OCI-LY1 (cell line): ENCODE measurements around the gene SLIRP.

Experiments used
- H2AFZ ChIP-seq: fragments of 200-600 bp; sonication (generic), shearing (Covaris generic); 2 replicates; pipeline ENCODE4 v1.6.0; 2014; ENCODE audit warnings: antibody characterized with exemption, mild to moderate bottlenecking, low read length
- H3F3A ChIP-seq: fragments of 200-600 bp; sonication (generic), shearing (Covaris generic); 2 replicates; pipeline ENCODE4 v1.6.0; 2014; ENCODE audit warnings: mild to moderate bottlenecking, antibody characterized with exemption, low read length, moderate library complexity; ENCODE audit not compliant: insufficient read depth
- H3K27ac ChIP-seq: fragments of 200-600 bp; sonication (generic); 2 replicates; pipeline ENCODE4 v1.5.1; 2014; ENCODE audit warnings: low read length, mixed run types, mild to moderate bottlenecking, low read depth; ENCODE audit not compliant: poor library complexity, severe bottlenecking
- H3K27me3 ChIP-seq: fragments of 200-600 bp; sonication (generic); 2 replicates; pipeline ENCODE4 v1.6.0; 2014; ENCODE audit warnings: antibody characterized with exemption, mild to moderate bottlenecking, low read length, moderate library complexity; ENCODE audit not compliant: insufficient read depth
- H3K36me3 ChIP-seq: fragments of 200-600 bp; sonication (generic); 2 replicates; pipeline ENCODE4 v1.6.1; 2014; ENCODE audit warnings: mild to moderate bottlenecking, antibody characterized with exemption, low read length, moderate library complexity, mixed read lengths; ENCODE audit not compliant: insufficient read depth
- H3K4me1 ChIP-seq: fragments of 200-600 bp; sonication (generic); 2 replicates; pipeline ENCODE4 v1.5.1; 2014; ENCODE audit warnings: mild to moderate bottlenecking, low read length, moderate library complexity; ENCODE audit not compliant: insufficient read depth, severe bottlenecking
- H3K4me2 ChIP-seq: fragments of 200-600 bp; sonication (generic), shearing (Covaris generic); 2 replicates; pipeline ENCODE4 v1.6.1; 2014; ENCODE audit warnings: low read length
- H3K4me3 ChIP-seq: fragments of 200-600 bp; sonication (generic); 2 replicates; pipeline ENCODE4 v1.5.1; 2014; ENCODE audit warnings: low read length, low read depth, mild to moderate bottlenecking, mixed read lengths; ENCODE audit not compliant: poor library complexity, severe bottlenecking
- H3K79me2 ChIP-seq: fragments of 200-600 bp; shearing (Covaris generic); 2 replicates; pipeline ENCODE4 v1.6.1; 2016; ENCODE audit warnings: mixed run types, low read length, mixed read lengths; ENCODE audit not compliant: insufficient read depth
- H3K9ac ChIP-seq: fragments of 200-600 bp; sonication (generic), shearing (Covaris generic); 2 replicates; pipeline ENCODE4 v1.6.1; 2014; ENCODE audit warnings: mild to moderate bottlenecking, low read length, mixed read lengths
- H3K9me2 ChIP-seq: fragments of 200-600 bp; sonication (generic), shearing (Covaris generic); 2 replicates; pipeline ENCODE4 v1.6.1; 2014; ENCODE audit warnings: low read depth, mild to moderate bottlenecking, low read length, mixed read lengths
- H3K9me3 ChIP-seq: fragments of 200-600 bp; shearing (Covaris generic); 2 replicates; pipeline ENCODE4 v1.6.1; 2014; ENCODE audit warnings: low read length, mixed read lengths
- H4K20me1 ChIP-seq: fragments of 200-600 bp; sonication (generic), shearing (Covaris generic); 2 replicates; pipeline ENCODE4 v1.6.0; 2016; ENCODE audit warnings: mild to moderate bottlenecking, low read length; ENCODE audit not compliant: insufficient read depth
- CTCF ChIP-seq: fragments of 200-600 bp; sonication (generic), shearing (Covaris generic); IDR thresholded peaks from 2 replicates; pipeline ENCODE4 v1.5.1; 2017; ENCODE audit warnings: mild to moderate bottlenecking, antibody characterized with exemption, low read length, moderate library complexity, mixed read lengths
- EZH2 ChIP-seq: fragments of 200-600 bp; sonication (generic), shearing (Covaris generic); IDR thresholded peaks from 2 replicates; pipeline ENCODE4 v1.8.0; 2017; ENCODE audit warnings: borderline replicate concordance, mixed run types, mild to moderate bottlenecking, antibody characterized with exemption, low read length, moderate library complexity, mixed read lengths

Gene SLIRP

GRCh38 chr14:77709412-77709811 is 1.5 kb downstream of the SLIRP start:
- Histone ChIP-seq H3K4me3 (peak overlapping the region; percentile 100), H3K9ac (peak overlapping the region; percentile 95), H3K36me3 (peaks cover 49% of the 10 kb centered on the region), H4K20me1 (no peaks in the 10 kb centered on the region), H3K9me2 (no peaks in the 10 kb centered on the region), H3K27ac (no peak overlapping the region), H3K4me1 (peaks cover 32% of the 10 kb centered on the region), H2AFZ (no peak overlapping the region), H3K79me2 (peaks cover 53% of the 10 kb centered on the region), H3K9me3 (no peaks in the 10 kb centered on the region), H3K27me3 (no peaks in the 10 kb centered on the region), H3F3A (no peaks in the 10 kb centered on the region), H3K4me2 (peak overlapping the region; percentile 75)
- TF ChIP-seq EZH2, result no peak
- TF ChIP-seq CTCF, result no peak

- peak overlapping the region; percentile 75 for H3K4me2 ChIP-seq
- no peak for TF ChIP-seq EZH2
- no peak for TF ChIP-seq CTCF
- H4K20me1 ChIP-seq, result no peaks in the 10 kb centered on the region
- no peaks in the 10 kb centered on the region for H3K27me3 ChIP-seq
- H3K9me3 ChIP-seq, result no peaks in the 10 kb centered on the region
- H3K36me3 ChIP-seq, result peaks cover 56% of the 10 kb centered on the region
- no peaks in the 10 kb centered on the region for H3F3A ChIP-seq
- H2AFZ ChIP-seq, result no peak overlapping the region
- H3K4me1 ChIP-seq, result peaks cover 32% of the 10 kb centered on the region
- no peak overlapping the region for H3K27ac ChIP-seq
- H3K4me3 ChIP-seq, result peak overlapping the region; percentile 100
- H3K9ac ChIP-seq, result no peak overlapping the region; the same call in 1 of the 2 replicates
- peaks cover 53% of the 10 kb centered on the region for H3K79me2 ChIP-seq
- no peaks in the 10 kb centered on the region for H3K9me2 ChIP-seq
These were observed 2.5 kb downstream of the SLIRP start for GRCh38 chr14:77710364-77710763.

GRCh38 chr14:77714926-77715325 is 7.0 kb downstream of the SLIRP start:
- Histone ChIP-seq H2AFZ (no peak overlapping the region), H3K4me3 (no peak overlapping the region), H3K79me2 (peaks cover 14% of the 10 kb centered on the region), H3K27me3 (no peaks in the 10 kb centered on the region), H3K9me3 (no peaks in the 10 kb centered on the region), H3K9me2 (no peaks in the 10 kb centered on the region), H4K20me1 (no peaks in the 10 kb centered on the region), H3K4me1 (peaks cover 6% of the 10 kb centered on the region), H3F3A (no peaks in the 10 kb centered on the region), H3K4me2 (no peak overlapping the region), H3K27ac (no peak overlapping the region), H3K9ac (no peak overlapping the region), H3K36me3 (peaks cover 96% of the 10 kb centered on the region)
- no peak for TF ChIP-seq CTCF
- TF ChIP-seq EZH2, result no peak
